Osteocyte (in vitro differentiated cells): ENCODE data around the gene CD6. TPM values are rescaled to one million over a fixed set of nuclear protein-coding genes. Genes with fewer than 3 reads are reported as not detected.
"Not testable (repeated sequence)": the region's sequence is repeated elsewhere in the genome, so short reads cannot be mapped to it uniquely, and the experiment has no call there.

Experiments used
- DNase-seq: peaks from one replicate; pipeline ENCODE4 v3.0.0; 2021; ENCODE audit warnings: mixed read lengths; ENCODE audit not compliant: unreplicated experiment; ENCODE audit errors: extremely low spot score
- H3K27ac Mint-ChIP-seq: one replicate; pipeline ENCODE4 v1.8.0; 2021; ENCODE audit warnings: mild to moderate bottlenecking, mixed read lengths; ENCODE audit not compliant: unreplicated experiment
- H3K27me3 Mint-ChIP-seq: one replicate; pipeline ENCODE4 v1.8.0; 2021; ENCODE audit warnings: mixed read lengths; ENCODE audit not compliant: unreplicated experiment
- H3K36me3 Mint-ChIP-seq: one replicate; pipeline ENCODE4 v1.8.0; 2021; ENCODE audit warnings: mixed read lengths; ENCODE audit not compliant: unreplicated experiment
- H3K4me1 Mint-ChIP-seq: one replicate; pipeline ENCODE4 v1.8.0; 2021; ENCODE audit warnings: mixed read lengths; ENCODE audit not compliant: unreplicated experiment
- H3K4me3 Mint-ChIP-seq: one replicate; pipeline ENCODE4 v1.8.0; 2021; ENCODE audit warnings: mild to moderate bottlenecking, moderate library complexity, mixed read lengths; ENCODE audit not compliant: unreplicated experiment
- H3K9me3 Mint-ChIP-seq: one replicate; pipeline ENCODE4 v1.8.0; 2021; ENCODE audit warnings: mixed read lengths; ENCODE audit not compliant: unreplicated experiment
- total RNA-seq: library from RNA; stranded (reverse); gene quantifications from 2 replicates; pipeline ENCODE4 v1.2.1, GENCODE V29; 2021
- TF ChIP-seq, protein P1 (sequence below): fragments of 200-600 bp; sonication (generic); IDR thresholded peaks from 2 replicates; pipeline ENCODE4 v1.5.0; 2021; ENCODE audit warnings: antibody characterized with exemption, mild to moderate bottlenecking, moderate library complexity

CD6 gene
- total RNA-seq, 1 donor from 2014 or later, result not detected

DNA sequence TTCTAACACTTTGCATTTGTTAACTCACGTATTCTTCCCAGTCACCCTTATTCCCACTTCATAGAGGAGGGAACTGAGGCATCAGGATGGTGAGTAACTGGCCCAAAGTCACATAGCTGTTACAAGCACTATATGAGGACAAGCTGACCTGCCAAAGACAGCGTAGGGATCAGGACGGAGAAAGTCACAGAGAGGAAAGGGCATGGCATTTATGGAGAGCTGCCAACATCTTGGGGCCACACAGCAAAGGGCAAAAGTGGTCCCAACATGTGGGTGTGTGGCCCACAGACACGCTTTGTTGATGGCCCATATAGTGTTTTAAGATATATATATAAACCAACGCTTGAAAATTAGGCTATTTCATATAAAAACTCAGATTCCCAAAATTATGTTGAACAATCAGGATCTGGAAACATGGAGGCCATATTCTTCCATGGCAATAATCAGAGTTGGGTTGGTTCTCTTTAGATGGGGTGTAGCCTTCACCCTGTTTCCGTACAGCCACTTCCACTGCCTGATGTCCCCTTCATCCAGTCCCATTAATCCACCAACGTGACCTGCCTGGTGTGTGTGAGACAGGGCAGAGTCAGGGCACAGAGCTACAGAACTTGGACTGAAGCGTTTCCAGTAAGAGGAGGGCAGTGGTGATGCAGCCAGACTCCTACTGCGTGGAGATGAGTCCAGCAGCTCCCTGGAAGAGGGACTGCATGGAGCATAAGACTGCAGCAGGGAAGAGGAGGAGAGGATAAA lies 90.9 kb downstream of the CD6 start:
- H3K4me1 Mint-ChIP-seq, result peaks cover 12% of the 10 kb centered on the region
- H3K9me3 Mint-ChIP-seq, result no peaks in the 10 kb centered on the region
- H3K36me3 Mint-ChIP-seq, result no peaks in the 10 kb centered on the region
- no peak for DNase-seq
- peaks cover 7% of the 10 kb centered on the region for H3K27me3 Mint-ChIP-seq
- no peak overlapping the region for H3K4me3 Mint-ChIP-seq
- TF ChIP-seq, protein P1, sequence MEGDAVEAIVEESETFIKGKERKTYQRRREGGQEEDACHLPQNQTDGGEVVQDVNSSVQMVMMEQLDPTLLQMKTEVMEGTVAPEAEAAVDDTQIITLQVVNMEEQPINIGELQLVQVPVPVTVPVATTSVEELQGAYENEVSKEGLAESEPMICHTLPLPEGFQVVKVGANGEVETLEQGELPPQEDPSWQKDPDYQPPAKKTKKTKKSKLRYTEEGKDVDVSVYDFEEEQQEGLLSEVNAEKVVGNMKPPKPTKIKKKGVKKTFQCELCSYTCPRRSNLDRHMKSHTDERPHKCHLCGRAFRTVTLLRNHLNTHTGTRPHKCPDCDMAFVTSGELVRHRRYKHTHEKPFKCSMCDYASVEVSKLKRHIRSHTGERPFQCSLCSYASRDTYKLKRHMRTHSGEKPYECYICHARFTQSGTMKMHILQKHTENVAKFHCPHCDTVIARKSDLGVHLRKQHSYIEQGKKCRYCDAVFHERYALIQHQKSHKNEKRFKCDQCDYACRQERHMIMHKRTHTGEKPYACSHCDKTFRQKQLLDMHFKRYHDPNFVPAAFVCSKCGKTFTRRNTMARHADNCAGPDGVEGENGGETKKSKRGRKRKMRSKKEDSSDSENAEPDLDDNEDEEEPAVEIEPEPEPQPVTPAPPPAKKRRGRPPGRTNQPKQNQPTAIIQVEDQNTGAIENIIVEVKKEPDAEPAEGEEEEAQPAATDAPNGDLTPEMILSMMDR, result no peak
- no peak overlapping the region for H3K27ac Mint-ChIP-seq

DNA sequence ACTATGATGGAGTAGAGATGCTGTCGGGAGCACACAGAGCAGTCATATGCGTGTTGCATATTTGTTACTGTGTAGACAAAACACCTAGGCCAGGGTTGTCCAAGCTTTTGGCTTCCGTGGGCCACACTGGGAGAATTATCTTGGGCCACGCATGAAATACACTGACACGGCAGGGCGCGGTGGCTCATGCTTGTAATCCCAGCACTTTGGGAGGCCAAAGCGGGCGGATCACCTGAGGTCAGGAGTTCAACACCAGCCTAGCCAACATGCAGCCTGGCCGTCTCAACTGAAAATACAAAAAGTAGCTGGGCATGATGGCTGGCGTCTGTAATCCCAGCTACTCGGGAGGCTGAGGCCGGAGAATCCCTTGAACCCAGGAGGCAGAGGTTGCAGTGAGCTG lies 93.8 kb downstream of the CD6 start:
- peaks cover 12% of the 10 kb centered on the region for H3K4me1 Mint-ChIP-seq
- H3K36me3 Mint-ChIP-seq, H3K27ac Mint-ChIP-seq, H3K27me3 Mint-ChIP-seq, H3K4me3 Mint-ChIP-seq, H3K9me3 Mint-ChIP-seq: not testable (repeated sequence)
- peak; percentile 64 for DNase-seq

DNA sequence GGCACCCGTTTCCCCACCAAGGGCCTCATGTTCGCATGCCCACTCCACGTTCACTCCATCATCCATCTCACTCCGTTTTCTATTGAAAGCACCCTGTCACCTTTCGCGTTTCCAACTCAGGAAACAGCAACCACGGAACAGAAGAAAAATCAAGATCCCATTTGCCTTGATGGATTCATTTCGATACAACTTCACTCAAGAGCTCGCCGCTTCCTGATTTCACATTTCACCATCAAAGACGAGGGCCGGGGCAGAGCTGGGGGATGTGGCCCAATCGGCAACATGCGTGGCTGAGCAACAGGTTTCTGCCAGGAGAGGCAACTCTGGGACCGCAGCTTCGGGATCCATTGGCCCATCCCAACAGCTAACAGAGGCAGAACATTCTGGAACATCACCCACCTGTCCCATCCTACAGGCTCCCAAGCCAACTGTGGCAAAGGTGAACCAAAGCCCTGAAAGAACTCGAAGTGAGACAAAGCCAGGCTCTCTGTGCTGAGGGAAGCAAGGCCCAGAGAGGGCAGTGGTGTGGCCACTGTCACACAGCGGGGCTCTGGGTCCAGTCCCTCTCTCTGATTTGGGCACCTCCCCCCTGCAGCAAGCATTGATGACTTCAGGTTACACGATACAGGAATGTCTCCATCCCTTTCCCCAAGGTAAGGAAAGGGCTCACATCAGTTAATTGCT lies 94.6 kb downstream of the CD6 start:
- Mint-ChIP-seq H3K27me3 (peaks cover 10% of the 10 kb centered on the region), H3K4me1 (peaks cover 5% of the 10 kb centered on the region), H3K9me3 (no peaks in the 10 kb centered on the region), H3K4me3 (no peak overlapping the region), H3K27ac (no peak overlapping the region), H3K36me3 (no peaks in the 10 kb centered on the region)
- TF ChIP-seq, protein P1, result no peak
- DNase-seq, result peak; percentile 80

DNA sequence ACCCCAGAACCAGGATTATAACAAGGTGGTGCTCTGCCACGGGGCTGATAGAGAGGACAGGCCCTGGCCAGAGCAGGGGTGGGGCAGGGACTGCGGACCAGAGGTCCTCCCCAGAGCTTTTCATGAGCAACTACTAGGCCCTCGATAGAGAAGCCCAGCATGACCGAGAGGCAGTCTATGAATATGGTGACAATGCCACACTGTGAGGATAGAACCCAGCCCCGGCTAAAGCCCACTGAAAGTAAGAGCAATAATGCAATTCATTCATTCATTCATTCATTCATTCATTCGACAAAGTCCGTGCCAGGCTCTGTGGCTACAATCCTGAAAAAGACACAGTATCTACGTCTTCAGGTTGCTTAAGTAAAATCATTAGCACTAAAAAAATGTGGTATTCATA lies 95.2 kb downstream of the CD6 start:
- H3K4me1 Mint-ChIP-seq, result peaks cover under 1% of the 10 kb centered on the region
- no peak for DNase-seq
- no peaks in the 10 kb centered on the region for H3K36me3 Mint-ChIP-seq
- no peaks in the 10 kb centered on the region for H3K9me3 Mint-ChIP-seq
- H3K27me3 Mint-ChIP-seq, result peaks cover 10% of the 10 kb centered on the region
- no peak overlapping the region for H3K4me3 Mint-ChIP-seq
- no peak overlapping the region for H3K27ac Mint-ChIP-seq
- TF ChIP-seq, protein P1, result no peak

DNA sequence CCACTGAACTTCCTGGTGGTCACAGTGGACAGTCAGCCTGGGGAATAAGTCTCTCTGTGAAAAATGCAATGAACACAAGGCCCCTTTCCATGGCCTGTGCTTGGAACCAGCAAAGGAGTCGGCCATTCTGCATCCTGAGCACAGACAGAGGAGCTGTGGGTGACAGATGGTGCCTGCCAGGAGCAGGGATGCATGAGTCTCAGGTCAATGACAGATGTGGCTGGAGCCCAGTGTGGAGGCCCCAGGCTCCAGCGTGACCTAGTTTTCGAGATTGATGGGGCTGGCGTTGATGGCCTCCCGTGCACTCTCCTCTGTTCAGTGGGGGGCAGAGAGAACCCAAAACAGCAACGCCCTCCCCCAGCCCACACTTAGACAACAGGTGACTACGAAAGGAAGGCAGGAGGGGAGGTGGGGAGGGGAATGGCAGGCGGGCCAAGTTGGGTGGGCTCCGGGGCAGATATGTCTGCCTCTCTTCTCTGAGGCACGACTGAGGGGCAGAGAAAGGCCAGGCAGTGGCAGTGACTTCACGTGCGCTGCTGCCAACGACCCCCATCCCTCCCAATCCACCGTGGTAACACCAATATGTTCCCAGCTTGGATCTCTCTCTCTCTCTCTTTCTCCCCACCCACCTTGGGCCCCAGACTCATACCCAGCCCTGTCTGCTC lies 96.4 kb downstream of the CD6 start:
- Mint-ChIP-seq H3K4me1 (peaks cover 4% of the 10 kb centered on the region), H3K27me3 (peaks cover 10% of the 10 kb centered on the region), H3K9me3 (no peaks in the 10 kb centered on the region), H3K36me3 (no peaks in the 10 kb centered on the region), H3K27ac (no peak overlapping the region), H3K4me3 (no peak overlapping the region)
- TF ChIP-seq, protein P1, result no peak
- peak; percentile 59 for DNase-seq
